Liver (tissue), 3 donors: ENCODE measurements around the gene TRUB1.

ENCODE experiments used
- JUND ChIP-seq, 2 donors: IDR thresholded peaks; 2 replicates each; pipeline ENCODE4 v1.6.1; 2016; ENCODE audit warnings: antibody characterized with exemption in 2 of 2
- TF ChIP-seq, protein P1 (sequence below): fragments of 150-350 bp; IDR thresholded peaks from 2 replicates; pipeline ENCODE4 v1.5.1; 2017; ENCODE audit warnings: improper control_type of control experiment, low read depth, low read length; ENCODE audit not compliant: missing input control
- TF ChIP-seq, protein P2 (sequence below): IDR thresholded peaks from 2 replicates; pipeline ENCODE4 v1.6.1; 2016; ENCODE audit warnings: antibody characterized with exemption
- donor health status: healthy.
- donor health status: healthy.

DNA sequence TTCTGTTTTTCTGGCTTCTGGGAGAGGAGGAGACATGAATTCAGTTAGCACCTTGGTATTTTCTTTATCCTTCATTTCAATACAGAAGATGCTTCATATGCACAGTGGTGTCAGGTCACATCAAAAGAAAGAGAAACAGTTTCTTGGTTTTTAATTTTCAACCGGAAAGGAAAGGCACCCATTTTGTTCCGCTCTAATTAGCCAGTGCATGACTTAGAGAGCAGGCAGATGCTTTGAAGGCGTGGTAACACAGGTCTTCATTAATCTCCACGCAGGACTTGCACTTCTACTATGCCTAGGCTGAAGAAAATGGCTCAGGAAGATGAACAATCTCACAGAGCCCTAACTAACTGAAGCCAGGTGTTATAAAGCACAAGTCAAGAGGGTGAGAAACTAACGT is 84.7 kb downstream of the TRUB1 start:
- TF ChIP-seq, protein P1, sequence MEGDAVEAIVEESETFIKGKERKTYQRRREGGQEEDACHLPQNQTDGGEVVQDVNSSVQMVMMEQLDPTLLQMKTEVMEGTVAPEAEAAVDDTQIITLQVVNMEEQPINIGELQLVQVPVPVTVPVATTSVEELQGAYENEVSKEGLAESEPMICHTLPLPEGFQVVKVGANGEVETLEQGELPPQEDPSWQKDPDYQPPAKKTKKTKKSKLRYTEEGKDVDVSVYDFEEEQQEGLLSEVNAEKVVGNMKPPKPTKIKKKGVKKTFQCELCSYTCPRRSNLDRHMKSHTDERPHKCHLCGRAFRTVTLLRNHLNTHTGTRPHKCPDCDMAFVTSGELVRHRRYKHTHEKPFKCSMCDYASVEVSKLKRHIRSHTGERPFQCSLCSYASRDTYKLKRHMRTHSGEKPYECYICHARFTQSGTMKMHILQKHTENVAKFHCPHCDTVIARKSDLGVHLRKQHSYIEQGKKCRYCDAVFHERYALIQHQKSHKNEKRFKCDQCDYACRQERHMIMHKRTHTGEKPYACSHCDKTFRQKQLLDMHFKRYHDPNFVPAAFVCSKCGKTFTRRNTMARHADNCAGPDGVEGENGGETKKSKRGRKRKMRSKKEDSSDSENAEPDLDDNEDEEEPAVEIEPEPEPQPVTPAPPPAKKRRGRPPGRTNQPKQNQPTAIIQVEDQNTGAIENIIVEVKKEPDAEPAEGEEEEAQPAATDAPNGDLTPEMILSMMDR, result no peak
- TF ChIP-seq JUND (IDR thresholded peaks at IDR 0.05), result no peak
- TF ChIP-seq, protein P2, sequence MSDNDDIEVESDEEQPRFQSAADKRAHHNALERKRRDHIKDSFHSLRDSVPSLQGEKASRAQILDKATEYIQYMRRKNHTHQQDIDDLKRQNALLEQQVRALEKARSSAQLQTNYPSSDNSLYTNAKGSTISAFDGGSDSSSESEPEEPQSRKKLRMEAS, result no peak
